GM10266 (cell line): ENCODE data around the gene FOXK1.

Experiments used
- DNase-seq: peaks from one replicate; pipeline ENCODE4 v3.0.0; 2012; ENCODE audit errors: extremely low spot score
- TF ChIP-seq, protein P1 (sequence below): IDR thresholded peaks from 2 replicates; pipeline ENCODE4 v1.5.1; 2012; ENCODE audit warnings: mild to moderate bottlenecking, low read depth; ENCODE audit not compliant: control insufficient read depth, insufficient read depth; ENCODE audit errors: missing control alignments

FOXK1 gene

DNA sequence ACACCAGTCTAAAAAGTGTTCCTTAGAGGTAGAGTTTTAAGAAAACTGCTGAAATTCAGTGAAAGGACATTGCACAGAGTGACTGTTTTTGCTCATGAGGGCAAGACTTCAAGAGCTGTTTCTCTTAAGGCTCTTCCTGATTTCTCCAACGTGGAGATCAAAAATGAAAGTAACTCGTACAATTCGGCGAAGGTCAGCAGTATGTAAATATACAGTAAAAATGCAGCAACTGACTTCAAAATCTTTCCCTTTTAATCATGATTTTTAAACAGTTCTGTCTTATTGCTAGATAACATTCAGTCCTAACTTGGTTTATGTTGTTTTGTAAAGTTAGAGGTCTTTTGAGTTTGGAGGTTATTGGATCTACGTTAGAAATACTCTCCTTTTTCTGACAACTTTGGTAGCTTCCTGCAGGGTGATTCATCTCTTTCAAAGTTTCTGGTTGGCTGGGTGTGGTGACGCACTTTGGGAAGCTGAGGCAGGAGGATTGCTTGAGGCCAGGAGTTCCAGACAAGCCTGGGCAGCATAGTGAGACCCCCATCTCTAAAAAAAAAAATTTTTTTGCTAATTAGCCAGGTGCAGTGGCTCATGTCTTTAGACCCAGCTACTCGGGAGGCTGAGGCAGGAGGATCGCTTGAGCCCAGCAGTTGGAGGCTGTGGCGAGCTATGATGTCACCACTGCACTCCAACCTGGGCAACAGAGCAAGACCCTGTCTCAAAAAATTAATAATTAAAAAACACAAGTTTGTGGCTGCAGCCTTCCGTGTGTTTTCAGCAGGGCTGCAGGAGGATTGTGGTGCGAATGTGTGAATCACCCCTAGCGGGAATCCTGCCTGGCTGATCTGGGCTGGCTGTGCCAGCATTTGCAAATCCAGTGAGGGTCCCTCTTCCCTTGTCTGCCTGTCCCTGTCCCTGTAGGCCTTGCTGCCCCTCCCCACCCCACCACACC, 64.2 kb downstream of the FOXK1 start:
- no peak for DNase-seq
- TF ChIP-seq, protein P1, sequence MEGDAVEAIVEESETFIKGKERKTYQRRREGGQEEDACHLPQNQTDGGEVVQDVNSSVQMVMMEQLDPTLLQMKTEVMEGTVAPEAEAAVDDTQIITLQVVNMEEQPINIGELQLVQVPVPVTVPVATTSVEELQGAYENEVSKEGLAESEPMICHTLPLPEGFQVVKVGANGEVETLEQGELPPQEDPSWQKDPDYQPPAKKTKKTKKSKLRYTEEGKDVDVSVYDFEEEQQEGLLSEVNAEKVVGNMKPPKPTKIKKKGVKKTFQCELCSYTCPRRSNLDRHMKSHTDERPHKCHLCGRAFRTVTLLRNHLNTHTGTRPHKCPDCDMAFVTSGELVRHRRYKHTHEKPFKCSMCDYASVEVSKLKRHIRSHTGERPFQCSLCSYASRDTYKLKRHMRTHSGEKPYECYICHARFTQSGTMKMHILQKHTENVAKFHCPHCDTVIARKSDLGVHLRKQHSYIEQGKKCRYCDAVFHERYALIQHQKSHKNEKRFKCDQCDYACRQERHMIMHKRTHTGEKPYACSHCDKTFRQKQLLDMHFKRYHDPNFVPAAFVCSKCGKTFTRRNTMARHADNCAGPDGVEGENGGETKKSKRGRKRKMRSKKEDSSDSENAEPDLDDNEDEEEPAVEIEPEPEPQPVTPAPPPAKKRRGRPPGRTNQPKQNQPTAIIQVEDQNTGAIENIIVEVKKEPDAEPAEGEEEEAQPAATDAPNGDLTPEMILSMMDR = no peak

DNA sequence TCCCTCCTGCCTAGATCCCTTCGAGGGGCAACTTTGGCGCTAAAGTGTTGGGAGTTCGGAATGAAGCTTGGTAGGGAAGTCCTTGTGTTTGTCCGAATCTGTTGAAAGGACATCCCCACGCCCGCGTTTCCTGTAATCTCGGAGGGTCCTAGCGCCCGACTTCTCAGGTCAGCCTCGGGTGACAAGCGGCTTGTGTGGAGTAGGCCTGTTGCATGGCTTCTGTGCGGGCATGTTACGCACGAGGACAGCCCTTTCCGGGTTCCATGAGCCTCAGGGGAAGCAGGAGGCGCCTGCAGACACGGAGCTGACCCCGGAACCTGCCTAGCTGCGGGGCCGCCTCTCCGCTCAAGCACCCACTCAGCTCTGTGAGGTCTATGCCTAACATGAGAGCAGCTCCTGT, 64.9 kb downstream of the FOXK1 start:
- TF ChIP-seq, protein P1 = no peak
- no peak for DNase-seq

DNA sequence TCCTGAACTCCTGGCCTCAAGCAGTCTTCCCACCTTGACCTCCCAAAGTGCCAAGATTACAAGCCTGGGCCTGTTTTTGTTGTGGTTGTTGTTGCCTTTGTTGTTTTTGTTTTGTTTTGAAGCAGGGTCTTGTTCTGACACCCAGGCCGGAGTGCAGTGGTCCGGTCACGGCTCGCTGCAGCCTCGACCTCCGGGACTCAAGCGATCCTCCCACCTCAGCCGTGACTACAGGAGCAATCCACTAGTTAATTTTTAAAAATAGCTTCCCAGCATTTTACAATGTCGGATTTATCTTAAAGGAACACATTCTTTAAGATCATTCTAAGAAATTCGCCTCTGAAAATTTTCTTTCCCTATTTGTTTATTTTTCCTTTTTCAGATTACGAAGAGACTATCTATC, 65.7 kb downstream of the FOXK1 start:
- no peak for DNase-seq
- TF ChIP-seq, protein P1 = no peak

DNA sequence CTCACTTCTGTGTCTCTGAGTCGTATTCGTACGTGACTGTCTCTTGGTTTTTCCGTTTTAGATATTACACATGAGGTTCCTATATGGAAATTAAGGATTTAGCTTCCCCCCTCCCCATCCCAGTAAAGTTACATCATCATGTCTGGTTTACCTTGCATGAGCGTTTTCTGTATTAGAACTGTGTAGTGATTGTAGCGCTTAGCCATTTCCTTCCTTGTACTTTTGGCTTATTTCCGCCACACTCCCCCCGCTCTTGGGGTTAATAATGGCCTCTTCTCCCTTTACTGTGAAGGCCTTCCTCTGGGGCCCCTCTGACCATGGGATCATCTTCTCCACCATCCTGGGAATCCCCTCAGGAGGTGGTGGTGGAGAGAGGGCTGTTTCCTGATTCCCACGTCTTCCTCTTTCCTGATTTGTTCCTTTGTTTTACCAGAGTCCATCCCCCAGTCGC, 66.2 kb downstream of the FOXK1 start:
- TF ChIP-seq, protein P1 = no peak
- DNase-seq = no peak

DNA sequence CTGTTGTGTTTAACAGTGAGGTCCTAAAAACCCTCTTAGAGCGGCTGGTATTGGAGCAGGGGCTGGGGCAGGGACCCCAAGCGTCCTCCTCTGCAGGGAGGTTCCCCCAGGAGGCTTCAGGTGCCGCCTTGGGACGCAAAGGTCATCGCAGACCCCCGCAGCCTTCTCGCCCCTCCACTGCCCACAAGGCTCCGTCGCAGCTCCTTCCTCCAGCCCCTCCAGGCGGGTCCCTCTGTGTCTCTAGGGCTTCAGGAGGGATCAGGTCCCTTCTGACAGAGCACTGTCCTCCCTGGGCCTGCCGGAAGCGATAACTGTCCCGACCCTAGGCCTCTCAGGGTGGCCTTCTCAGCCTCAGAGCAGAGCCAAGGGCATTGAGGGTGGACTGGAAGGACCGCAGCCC, 67.3 kb downstream of the FOXK1 start:
- DNase-seq = no peak

DNA sequence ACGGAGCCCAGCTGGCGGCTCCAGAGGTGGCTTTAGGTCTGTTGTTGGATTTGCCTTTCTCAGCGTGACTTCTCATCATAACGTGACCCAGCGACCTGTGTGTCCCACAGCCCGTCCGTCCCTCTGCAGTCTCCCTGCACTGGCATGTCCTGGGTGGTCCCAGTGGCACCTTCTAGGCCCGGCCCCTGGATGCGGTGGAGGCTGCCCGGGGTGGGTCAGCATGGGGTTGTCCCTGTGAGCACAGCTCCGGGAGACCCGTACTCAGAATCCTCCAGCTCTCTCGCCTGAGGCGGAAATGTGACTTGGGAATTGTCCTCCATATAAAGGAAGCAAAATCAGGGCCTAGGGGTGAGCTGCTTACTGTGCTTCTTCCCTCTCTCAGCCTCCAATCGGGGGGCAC, 67.7 kb downstream of the FOXK1 start:
- DNase-seq = no peak
- TF ChIP-seq, protein P1 = no peak

More for the DNA sequence above, 67.3 kb downstream of the FOXK1 start:
- TF ChIP-seq, protein P1 = no peak

DNA sequence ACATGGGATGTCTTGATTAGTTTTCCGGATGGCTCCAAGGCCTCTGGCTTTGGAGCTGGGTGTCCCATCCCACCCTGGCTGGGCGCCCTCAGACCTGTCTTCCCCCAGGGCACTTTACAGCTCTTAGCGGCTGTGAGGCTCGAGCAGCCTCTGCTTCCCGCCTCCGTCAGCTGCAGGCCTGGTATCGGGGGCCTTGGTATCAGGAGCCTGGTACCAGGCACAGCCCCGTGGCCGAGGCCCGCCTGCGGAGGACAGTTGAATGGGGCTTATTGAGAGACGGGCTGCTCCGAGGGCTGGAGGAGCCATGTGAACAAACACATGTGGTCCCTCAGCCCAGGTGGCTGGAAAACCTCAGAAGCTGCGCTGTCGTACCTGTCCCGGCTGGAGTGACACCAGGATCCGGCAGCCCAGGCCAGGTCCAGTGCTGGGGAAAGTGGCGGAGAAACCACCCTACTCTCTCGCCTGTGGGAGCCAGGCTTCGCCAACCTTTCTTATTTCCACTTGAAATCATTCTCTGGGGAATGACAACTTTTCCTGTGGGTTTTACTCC, 69.4 kb downstream of the FOXK1 start:
- TF ChIP-seq, protein P1 = no peak
- DNase-seq = no peak
